ENCODE measurements around the gene ANKRD33.

The ANKRD33 gene

DNA sequence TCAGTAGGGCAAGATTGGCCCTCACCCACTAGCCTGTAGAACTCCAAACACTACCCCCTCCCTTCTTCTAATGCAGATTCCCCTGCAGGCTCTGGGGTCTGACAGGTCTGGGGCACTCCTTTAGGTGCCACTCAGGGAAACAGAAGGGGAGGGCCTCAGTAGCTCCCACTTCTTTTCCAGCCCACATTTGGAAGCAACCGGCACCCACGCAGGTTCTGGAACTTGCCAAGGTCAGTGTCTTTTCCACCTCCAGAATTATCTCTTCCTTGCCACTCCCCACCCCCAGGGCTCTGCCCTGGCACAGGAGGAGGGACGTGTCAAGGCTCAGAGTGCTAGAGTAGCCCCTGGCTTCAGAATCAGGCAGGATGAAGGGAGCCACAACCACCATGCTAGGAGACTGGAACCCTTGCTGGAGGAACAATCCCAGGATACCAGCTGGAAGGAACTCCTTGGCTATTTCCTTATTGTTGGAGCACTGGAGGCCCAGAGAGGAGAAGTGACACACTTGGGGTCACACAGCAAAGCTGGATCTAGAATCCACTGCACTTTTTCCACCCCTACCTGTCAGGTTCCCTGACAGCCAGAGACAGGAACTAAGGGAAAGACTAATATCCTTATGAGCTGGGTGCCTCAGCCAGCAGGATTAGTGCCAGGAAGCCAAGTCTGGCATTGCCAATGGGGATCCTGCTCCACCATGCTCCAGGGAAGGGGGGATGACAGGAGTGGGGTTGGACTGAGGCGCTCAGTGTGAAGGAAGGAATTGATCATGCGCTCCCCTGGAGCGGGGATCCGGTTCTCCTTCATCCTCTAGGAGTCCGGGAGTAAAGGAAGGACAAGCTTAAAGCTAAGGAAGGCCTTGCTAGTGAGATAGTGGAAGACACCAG is 37.6 kb upstream of the ANKRD33 start:
- Histone ChIP-seq H3K4me2 (no peak overlapping the region), H2AFZ (ENCODE audit: low read depth) (no peak overlapping the region), H3K36me3 (ENCODE audit: insufficient read depth) (no peaks in the 10 kb centered on the region), H3K4me1 (ENCODE audit: low read depth, poor library complexity, severe bottlenecking) (no peaks in the 10 kb centered on the region), H3K27me3 (ENCODE audit: insufficient read depth, low read depth) (peaks cover 17% of the 10 kb centered on the region; the same call in 1 of the 2 replicates), H3K4me3 (IDR thresholded peaks at IDR 0.05; ENCODE audit: insufficient read depth, low read depth, low read length) (no peak overlapping the region), H3K27ac (no peak overlapping the region), H3K79me2 (ENCODE audit: insufficient read depth, low read depth) (no peaks in the 10 kb centered on the region), H4K20me1 (ENCODE audit: insufficient read depth) (no peaks in the 10 kb centered on the region), H3K9ac (no peak overlapping the region)
- no peak for TF ChIP-seq CTCF (conservative IDR thresholded peaks at IDR 0.05; ENCODE audit: low read depth, low read length)

- Histone ChIP-seq H3K79me2 (ENCODE audit: insufficient read depth, low read depth) (no peaks in the 10 kb centered on the region), H3K4me2 (no peak overlapping the region), H3K4me3 (IDR thresholded peaks at IDR 0.05; ENCODE audit: insufficient read depth, low read depth, low read length) (no peak overlapping the region), H3K9ac (no peak overlapping the region), H3K4me1 (ENCODE audit: low read depth, poor library complexity, severe bottlenecking) (no peaks in the 10 kb centered on the region), H4K20me1 (ENCODE audit: insufficient read depth) (no peaks in the 10 kb centered on the region), H3K27me3 (ENCODE audit: insufficient read depth, low read depth) (peaks cover 16% of the 10 kb centered on the region; the same call in 1 of the 2 replicates), H2AFZ (ENCODE audit: low read depth) (no peak overlapping the region), H3K27ac (no peak overlapping the region), H3K36me3 (ENCODE audit: insufficient read depth) (no peaks in the 10 kb centered on the region)
- no peak for TF ChIP-seq CTCF (conservative IDR thresholded peaks at IDR 0.05; ENCODE audit: low read depth, low read length)
Measured at GRCh38 chr12:51850965-51851299, 37.0 kb upstream of the ANKRD33 start.

DNA sequence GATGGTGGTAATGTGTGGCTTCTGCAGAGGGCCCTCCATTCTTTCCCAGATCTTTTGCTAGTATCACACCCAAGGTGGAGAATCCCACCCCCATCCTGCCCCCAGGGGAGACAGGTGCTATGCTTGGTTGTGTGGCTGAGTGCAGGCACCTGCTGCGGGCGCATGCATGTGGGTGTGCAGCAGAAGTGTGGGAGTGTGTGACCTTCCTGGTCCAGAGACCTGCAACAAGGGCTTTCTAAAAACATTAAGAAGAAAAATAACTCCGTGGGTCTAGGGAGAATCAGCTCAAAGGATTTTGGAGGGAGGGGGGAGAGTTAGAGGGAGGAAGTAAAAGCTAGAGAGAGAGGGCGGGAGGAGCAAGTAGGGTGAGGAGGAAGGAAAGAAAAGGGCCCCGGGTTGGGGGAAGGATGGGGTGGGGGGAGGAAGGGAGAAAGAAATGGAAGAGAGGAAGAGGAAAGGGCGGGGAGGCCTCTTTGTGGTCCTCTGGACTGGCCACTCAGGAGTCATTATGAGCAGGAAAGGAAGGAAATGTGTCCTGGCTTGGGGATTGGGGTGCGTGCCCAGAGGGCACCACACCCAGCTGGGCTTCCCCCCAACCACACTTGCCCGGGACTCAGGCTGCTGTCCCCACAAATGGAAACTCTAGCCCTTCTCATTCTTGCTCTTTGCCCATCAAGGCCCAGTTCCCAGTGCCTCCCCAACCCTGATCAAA is 36.3 kb upstream of the ANKRD33 start:
- no peak overlapping the region for H3K4me3 ChIP-seq (IDR thresholded peaks at IDR 0.05; ENCODE audit: insufficient read depth, low read depth, low read length)
- H3K36me3 ChIP-seq (ENCODE audit: insufficient read depth): no peaks in the 10 kb centered on the region
- H3K4me2 ChIP-seq: no peak overlapping the region
- H2AFZ ChIP-seq (ENCODE audit: low read depth): no peak overlapping the region
- no peak overlapping the region for H3K9ac ChIP-seq
- no peaks in the 10 kb centered on the region for H4K20me1 ChIP-seq (ENCODE audit: insufficient read depth)
- no peaks in the 10 kb centered on the region for H3K79me2 ChIP-seq (ENCODE audit: insufficient read depth, low read depth)
- TF ChIP-seq CTCF (conservative IDR thresholded peaks at IDR 0.05; ENCODE audit: low read depth, low read length): no peak
- H3K27me3 ChIP-seq (ENCODE audit: insufficient read depth, low read depth): peaks cover 13% of the 10 kb centered on the region; the same call in 1 of the 2 replicates
- H3K4me1 ChIP-seq (ENCODE audit: low read depth, poor library complexity, severe bottlenecking): no peaks in the 10 kb centered on the region
- H3K27ac ChIP-seq: no peak overlapping the region

GRCh38 chr12:51852404-51853137 is 35.3 kb upstream of the ANKRD33 start:
- no peak for TF ChIP-seq CTCF (conservative IDR thresholded peaks at IDR 0.05; ENCODE audit: low read depth, low read length)
- H3K4me3 ChIP-seq (IDR thresholded peaks at IDR 0.05; ENCODE audit: insufficient read depth, low read depth, low read length): no peak overlapping the region
- no peaks in the 10 kb centered on the region for H4K20me1 ChIP-seq (ENCODE audit: insufficient read depth)
- H3K27ac ChIP-seq: no peak overlapping the region
- H3K4me1 ChIP-seq (ENCODE audit: low read depth, poor library complexity, severe bottlenecking): no peaks in the 10 kb centered on the region
- no peaks in the 10 kb centered on the region for H3K36me3 ChIP-seq (ENCODE audit: insufficient read depth)
- H2AFZ ChIP-seq (ENCODE audit: low read depth): no peak overlapping the region
- no peak overlapping the region for H3K9ac ChIP-seq
- no peak overlapping the region for H3K4me2 ChIP-seq
- no peaks in the 10 kb centered on the region for H3K79me2 ChIP-seq (ENCODE audit: insufficient read depth, low read depth)
- peaks cover 13% of the 10 kb centered on the region; the same call in 1 of the 2 replicates for H3K27me3 ChIP-seq (ENCODE audit: insufficient read depth, low read depth)
